ENCODE results near the gene PPP2R2B. TPM values are rescaled to one million over a fixed set of nuclear protein-coding genes. Genes with fewer than 3 reads are reported as not detected.

Gene PPP2R2B
- total RNA-seq, 3 donors from 2014 or later: 0.99 to 5.9 (median 1.2) TPM

GRCh38 chr5:146866263-146866662 is 12.3 kb downstream of the PPP2R2B start:
- Histone ChIP-seq H3K9me3 (no peaks in the 10 kb centered on the region), H3K4me1 (ENCODE audit: low read depth) (no peaks in the 10 kb centered on the region), H3K36me3 (ENCODE audit: low read depth) (no peaks in the 10 kb centered on the region), H3K4me3 (no peak overlapping the region)
- intact Hi-C loops (cut with DNase I, micrococcal nuclease): no loop called here
- ATAC-seq (no peak), DNase-seq (no peak)
- TF ChIP-seq CTCF (IDR thresholded peaks at IDR 0.05): no peak

GRCh38 chr5:146862641-146863040 is 15.9 kb downstream of the PPP2R2B start:
- Histone ChIP-seq H3K4me3 (no peak overlapping the region), H3K36me3 (ENCODE audit: low read depth) (no peaks in the 10 kb centered on the region), H3K4me1 (ENCODE audit: low read depth) (no peaks in the 10 kb centered on the region), H3K9me3 (no peaks in the 10 kb centered on the region)
- DNase-seq: no peak
- TF ChIP-seq CTCF (IDR thresholded peaks at IDR 0.05): no peak
- intact Hi-C loops (cut with DNase I, micrococcal nuclease): no loop called here
- ATAC-seq: no peak

GRCh38 chr5:146860213-146860893 is 18.2 kb downstream of the PPP2R2B start:
- no peaks in the 10 kb centered on the region for H3K36me3 ChIP-seq (ENCODE audit: low read depth)
- no peak for TF ChIP-seq CTCF (IDR thresholded peaks at IDR 0.05)
- no peak for DNase-seq
- H3K9me3 ChIP-seq: no peaks in the 10 kb centered on the region
- intact Hi-C loops (cut with DNase I, micrococcal nuclease): no loop called here
- H3K4me3 ChIP-seq: no peak overlapping the region
- no peaks in the 10 kb centered on the region for H3K4me1 ChIP-seq (ENCODE audit: low read depth)
- ATAC-seq: no peak

GRCh38 chr5:146852089-146852488 is 26.5 kb downstream of the PPP2R2B start:
- H3K9me3 ChIP-seq: no peaks in the 10 kb centered on the region
- DNase-seq (no peak), ATAC-seq (no peak)
- no peaks in the 10 kb centered on the region for H3K36me3 ChIP-seq (ENCODE audit: low read depth)
- no peak for TF ChIP-seq CTCF (IDR thresholded peaks at IDR 0.05)
- H3K4me3 ChIP-seq: no peak overlapping the region
- intact Hi-C loops (cut with DNase I, micrococcal nuclease): no loop called here
- no peaks in the 10 kb centered on the region for H3K4me1 ChIP-seq (ENCODE audit: low read depth)

GRCh38 chr5:146851133-146851532 is 27.4 kb downstream of the PPP2R2B start:
- intact Hi-C loops (cut with DNase I, micrococcal nuclease): no loop called here
- no peak for TF ChIP-seq CTCF (IDR thresholded peaks at IDR 0.05)
- ATAC-seq: no peak

More at GRCh38 chr5:146851133-146851532, 27.4 kb downstream of the PPP2R2B start:
- Histone ChIP-seq H3K4me1 (ENCODE audit: low read depth) (no peaks in the 10 kb centered on the region), H3K9me3 (no peaks in the 10 kb centered on the region), H3K36me3 (ENCODE audit: low read depth) (no peaks in the 10 kb centered on the region), H3K4me3 (no peak overlapping the region)
- no peak for DNase-seq
